H1 (cell line): ENCODE data around the gene VSTM4. TPM values are rescaled to one million over a fixed set of nuclear protein-coding genes. Genes with fewer than 3 reads are reported as not detected.

Experiments used
- CTCF ChIA-PET: fragments of 300-600 bp; sonication (Branson Sonifier 250); formaldehyde crosslinking; loops from one replicate; lab custom pipeline; 2021; ENCODE audit not compliant: partially characterized antibody; lab: Charles Lee
- POLR2A ChIA-PET: fragments of 300-600 bp; sonication (Branson Sonifier 250); formaldehyde crosslinking; loops from one replicate; lab custom pipeline; 2021; ENCODE audit warnings: inconsistent platforms; ENCODE audit not compliant: partially characterized antibody; lab: Charles Lee
- DNase-seq, 2 experiments: peaks; one replicate each; pipeline versions ENCODE4 v3.0.0 to v3.0.0-alpha.2; 2010 to 2022; ENCODE audit warnings: low spot score in 2 of 2, low read depth in 1 of 2, mixed read lengths in 1 of 2
- FAIRE-seq: peaks from 2 replicates; lab custom pipeline; 2011; peaks lifted over from hg19 to GRCh38; lab: Jason Lieb, UNC
- H2AFZ ChIP-seq: 2 replicates; pipeline ENCODE4 v1.8.1; 2012; ENCODE audit warnings: low read length, inconsistent platforms
- H2AK5ac ChIP-seq: 2 replicates; pipeline ENCODE4 v1.6.1; 2013; ENCODE audit warnings: low read depth, low read length
- H2BK120ac ChIP-seq: replicated peaks from 2 replicates; pipeline ENCODE3; 2013; ENCODE audit warnings: low read depth, low read length, inconsistent platforms
- H2BK12ac ChIP-seq: 2 replicates; pipeline ENCODE4 v1.6.1; 2013; ENCODE audit warnings: low read depth, low read length
- H2BK15ac ChIP-seq: 2 replicates; pipeline ENCODE4 v1.6.1; 2013; ENCODE audit warnings: low read length
- H2BK20ac ChIP-seq: 2 replicates; pipeline ENCODE4 v1.6.1; 2013; ENCODE audit warnings: low read length
- H2BK5ac ChIP-seq: 2 replicates; pipeline ENCODE4 v1.6.1; 2013; ENCODE audit warnings: low read depth, low read length
- H3K14ac ChIP-seq: 2 replicates; pipeline ENCODE4 v1.6.1; 2013; ENCODE audit warnings: inconsistent platforms; ENCODE audit not compliant: insufficient read length
- H3K18ac ChIP-seq: 2 replicates; pipeline ENCODE4 v1.6.1; 2013; ENCODE audit warnings: low read length; ENCODE audit errors: extremely low read depth
- H3K23ac ChIP-seq: 2 replicates; pipeline ENCODE4 v1.6.1; 2013; ENCODE audit warnings: inconsistent platforms; ENCODE audit not compliant: insufficient read length
- H3K23me2 ChIP-seq: 2 replicates; pipeline ENCODE4 v1.6.1; 2013; ENCODE audit warnings: low read depth, low read length
- H3K27ac ChIP-seq: 2 replicates; pipeline ENCODE4 v1.6.1; 2011; ENCODE audit warnings: low read depth, low read length, inconsistent platforms
- H3K27me3 ChIP-seq, 4 experiments: replicated peaks in 1 of 4; 1 replicate in 1 of 4; 2 replicates in 3 of 4; pipeline versions ENCODE4 v1.6.1 to v1.8.1; 2011 to 2013; ENCODE audit warnings: low read length in 3 of 4, mild to moderate bottlenecking in 3 of 4, inconsistent platforms in 2 of 4, mixed read lengths in 2 of 4, moderate library complexity in 1 of 4; ENCODE audit not compliant: control insufficient read depth in 3 of 4, insufficient read depth in 3 of 4; ENCODE audit errors: extremely low read depth in 1 of 4
- H3K36me3 ChIP-seq, 4 experiments: 2 replicates each; pipeline versions ENCODE4 v1.6.1 to v1.8.1; 2011 to 2013; ENCODE audit warnings: mild to moderate bottlenecking in 4 of 4, low read length in 3 of 4, moderate library complexity in 2 of 4, control low read depth in 1 of 4, inconsistent platforms in 1 of 4; ENCODE audit not compliant: insufficient read depth in 4 of 4, control insufficient read depth in 2 of 4
- H3K4ac ChIP-seq: replicated peaks from 2 replicates; pipeline ENCODE3; 2013; ENCODE audit warnings: low read length, low read depth, mixed read lengths, inconsistent platforms; ENCODE audit not compliant: insufficient read length
- H3K4me1 ChIP-seq, 4 experiments: replicated peaks in 1 of 4; 1 replicate in 1 of 4; 2 replicates in 3 of 4; pipeline versions ENCODE4 v1.6.1 to v1.8.1; 2011 to 2013; ENCODE audit warnings: low read length in 3 of 4, inconsistent platforms in 2 of 4, mixed read lengths in 1 of 4; ENCODE audit not compliant: insufficient read depth in 4 of 4, control insufficient read depth in 3 of 4
- H3K4me2 ChIP-seq, 2 experiments: 2 replicates each; pipeline versions ENCODE4 v1.6.1 to v1.8.1; 2011 to 2013; ENCODE audit warnings: low read depth in 2 of 2, low read length in 2 of 2, control low read depth in 1 of 2, inconsistent platforms in 1 of 2, mild to moderate bottlenecking in 1 of 2; ENCODE audit not compliant: insufficient read depth in 1 of 2
- H3K4me3 ChIP-seq, 4 experiments: fragments of 200-600, 300-600 bp in 1 of 4; sonication (generic), shearing (Covaris generic), sonication (Bioruptor Twin) in 1 of 4; 2 replicates each; pipeline versions ENCODE4 v1.5.1 to v1.8.1; 2011 to 2016; ENCODE audit warnings: low read length in 4 of 4, low read depth in 3 of 4, control low read depth in 2 of 4, inconsistent platforms in 2 of 4, mild to moderate bottlenecking in 2 of 4, mixed read lengths in 1 of 4, moderate library complexity in 1 of 4; ENCODE audit not compliant: insufficient read depth in 2 of 4; ENCODE audit errors: extremely low read depth in 1 of 4
- H3K56ac ChIP-seq: replicated peaks from 2 replicates; pipeline ENCODE3; 2013; ENCODE audit warnings: low read depth, mild to moderate bottlenecking, mixed read lengths, low read length, inconsistent platforms; ENCODE audit not compliant: insufficient read length
- H3K79me1 ChIP-seq: 2 replicates; pipeline ENCODE4 v1.6.1; 2013; ENCODE audit warnings: low read depth, low read length, control low read depth
- H3K79me2 ChIP-seq, 2 experiments: 2 replicates each; pipeline versions ENCODE4 v1.6.1 to v1.8.1; 2012 to 2013; ENCODE audit warnings: low read length in 2 of 2, mild to moderate bottlenecking in 2 of 2, inconsistent platforms in 1 of 2; ENCODE audit not compliant: insufficient read depth in 2 of 2, control insufficient read depth in 1 of 2
- H3K9ac ChIP-seq, 4 experiments: replicated peaks in 1 of 4; 1 replicate in 1 of 4; 2 replicates in 3 of 4; pipeline versions ENCODE4 v1.6.1 to v1.8.1; 2011 to 2013; ENCODE audit warnings: low read depth in 3 of 4, low read length in 3 of 4, control low read depth in 2 of 4, mild to moderate bottlenecking in 2 of 4, moderate library complexity in 2 of 4, inconsistent platforms in 1 of 4; ENCODE audit errors: extremely low read depth in 1 of 4
- H3K9me3 ChIP-seq, 2 experiments: 2 replicates each; pipeline versions ENCODE4 v1.6.1 to v1.8.1; 2012 to 2013; ENCODE audit warnings: mild to moderate bottlenecking in 2 of 2, moderate library complexity in 2 of 2, control low read depth in 1 of 2, inconsistent platforms in 1 of 2, low read depth in 1 of 2, low read length in 1 of 2, mixed read lengths in 1 of 2; ENCODE audit not compliant: insufficient read depth in 2 of 2
- H4K20me1 ChIP-seq, 2 experiments: replicated peaks in 1 of 2; 2 replicates each; pipeline versions ENCODE3 to v1.8.1; 2011 to 2013; ENCODE audit warnings: inconsistent platforms in 2 of 2, low read length in 2 of 2, mild to moderate bottlenecking in 1 of 2; ENCODE audit not compliant: insufficient read depth in 2 of 2, control insufficient read depth in 1 of 2
- H4K5ac ChIP-seq: 2 replicates; pipeline ENCODE4 v1.6.1; 2013; ENCODE audit warnings: low read length, low read depth, mixed read lengths, inconsistent platforms; ENCODE audit not compliant: insufficient read length
- H4K8ac ChIP-seq: 2 replicates; pipeline ENCODE4 v1.8.0; 2013; ENCODE audit warnings: mild to moderate bottlenecking, moderate library complexity, low read length, inconsistent platforms; ENCODE audit not compliant: insufficient read depth; ENCODE audit errors: extremely low read depth
- H4K91ac ChIP-seq: replicated peaks from 2 replicates; pipeline ENCODE3; 2013; ENCODE audit warnings: low read length, mixed read lengths, inconsistent platforms; ENCODE audit not compliant: insufficient read length
- WGBS, 2 experiments: shearing (Covaris generic) in 1 of 2; methylation state at CpG; one replicate each; pipeline versions ENCODE4 v1.1.6 to v1.1.7; 2013 to 2015; ENCODE audit warnings: low lambda C conversion rate in 2 of 2, mixed read lengths in 2 of 2, inconsistent platforms in 1 of 2, low coverage in 1 of 2, missing lambda C conversion rate in 1 of 2; ENCODE audit not compliant: insufficient replicate concordance in 2 of 2, insufficient coverage in 1 of 2, insufficient read length in 1 of 2; ENCODE audit errors: extremely low coverage in 1 of 2, missing lambda C conversion rate in 1 of 2; 5-methylcytosine and 5-hydroxymethylcytosine counted together
- polyA plus RNA-seq, 7 experiments: library from polyadenylated mRNA; depleted of rRNA in 3 of 7; stranded (reverse) in 5 of 7; unstranded in 2 of 7; fragments of >200 nt in 5 of 7; fragments of 200-250 nt in 2 of 7; gene quantifications; 1 replicate in 5 of 7; 2 replicates in 1 of 7; 4 replicates in 1 of 7; pipeline versions ENCODE4 v1.2.1 to v1.2.3, GENCODE V29; 2011 to 2013; ENCODE audit warnings: missing spikeins in 2 of 7, mixed read lengths in 2 of 7
- total RNA-seq: library from RNA; stranded (reverse); fragmentation: NEBNext Ultra II Directional; extraction: Animal tissue kit (Norgen Biotek cat#: 25700); gene quantifications from 2 replicates; pipeline ENCODE4 v1.2.1, GENCODE V29; 2021

VSTM4 gene
- total and polyA plus RNA-seq, 2 of the 8 experiments (the other 6 are each of a cell fraction or from before 2014, with no cell fraction given) = 0.48 to 0.73 TPM

DNA sequence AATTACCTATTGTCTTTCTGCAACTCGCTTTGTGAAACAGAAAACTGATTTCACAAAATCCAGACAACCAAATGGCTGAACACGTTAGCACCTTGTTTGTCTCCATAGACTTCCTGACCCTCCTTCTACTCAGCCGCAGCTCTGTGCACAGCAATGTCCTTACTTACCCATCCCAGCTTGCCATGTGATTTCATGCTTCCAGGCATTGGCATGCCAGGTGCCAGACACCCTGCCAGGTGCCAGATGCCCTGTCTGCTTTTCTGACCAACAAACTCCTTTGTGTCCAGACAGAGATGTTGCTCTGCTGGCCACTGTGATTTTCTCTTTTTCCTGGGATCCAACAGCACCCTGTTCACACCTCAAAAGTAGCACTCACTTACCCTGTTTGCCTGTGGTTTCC is 34.6 kb upstream of the VSTM4 start:
- no peaks in the 10 kb centered on the region for H4K20me1 ChIP-seq
- H3K27ac ChIP-seq = no peak overlapping the region
- no peaks in the 10 kb centered on the region for H3K79me2 ChIP-seq
- H2BK12ac ChIP-seq = no peak overlapping the region
- H3K4ac ChIP-seq = no peak overlapping the region
- no peak for DNase-seq
- H3K4me1 ChIP-seq = no peaks in the 10 kb centered on the region
- H4K8ac ChIP-seq = no peak overlapping the region
- H2BK20ac ChIP-seq = no peak overlapping the region
- no peak overlapping the region for H2BK15ac ChIP-seq
- H2BK120ac ChIP-seq = no peak overlapping the region
- no peak overlapping the region for H3K18ac ChIP-seq
- no peak overlapping the region for H3K56ac ChIP-seq
- ChIA-PET POLR2A (no interaction called here), CTCF (interaction anchor here (0.6 to 2.0 kb wide), 3 partner anchors 10 to 37 kb away, joined by 3 to 11 read pairs (median 3); no protein-coding TSS in a partner anchor)
- no peak overlapping the region for H3K9ac ChIP-seq
- H3K4me3 ChIP-seq = no peak overlapping the region
- H2AK5ac ChIP-seq = no peak overlapping the region
- H3K4me2 ChIP-seq = no peak overlapping the region
- peaks cover 0 to 4% of the 10 kb centered on the region in 2 experiments; a peak in 1 of 4 replicates for H3K9me3 ChIP-seq
- H2BK5ac ChIP-seq = 0 out of 2 replicates have a peak overlapping the region, but pooled peaks have one; percentile 31
- no peak overlapping the region for H2AFZ ChIP-seq
- no peak for FAIRE-seq
- H3K79me1 ChIP-seq = no peaks in the 10 kb centered on the region
- no peak overlapping the region for H4K5ac ChIP-seq
- H3K36me3 ChIP-seq = no peaks in the 10 kb centered on the region
- WGBS, 2 experiments = 86% methylated on average over 3 of the region's 3 CpGs; no CpG with 5 or more reads in 1 of the 2 experiments
- H3K14ac ChIP-seq = no peak overlapping the region
- no peaks in the 10 kb centered on the region for H3K23me2 ChIP-seq
- no peaks in the 10 kb centered on the region for H3K27me3 ChIP-seq
- no peak overlapping the region for H3K23ac ChIP-seq
- no peak overlapping the region for H4K91ac ChIP-seq
